Panc1 (cell line): ENCODE results near the gene SPATA3.

Experiments
- CTCF ChIP-seq: fragments of 450-650 bp; IDR thresholded peaks from 2 replicates; pipeline ENCODE4 v1.5.1; 2017; ENCODE audit warnings: mild to moderate bottlenecking
- TCF7L2 ChIP-seq: IDR thresholded peaks from 2 replicates; pipeline ENCODE4 v1.6.1; 2011; ENCODE audit warnings: mild to moderate bottlenecking, low read depth, low read length, inconsistent platforms

GRCh38 chr2:231046916-231047273 is 51.0 kb downstream of the SPATA3 start:
- TF ChIP-seq CTCF (no peak), TCF7L2 (no peak)
